HCT116 (cell line): ENCODE results near the gene GRIN3B. TPM values are rescaled to one million over a fixed set of nuclear protein-coding genes. Genes with fewer than 3 reads are reported as not detected.

Experiments used
- ATAC-seq: fragments of 200-7000 bp; cut with Tn5 transposase; 2 replicates; pipeline ENCODE4 v1.9.1; 2020; ENCODE audit warnings: mild to moderate bottlenecking, moderate library complexity
- BruUV-seq: library from RNA; stranded (reverse); fragments of 400-500 nt; replicated peaks from 2 replicates; lab custom pipeline; 2021; lab: Mats Ljungman, UMichigan
- CTCF ChIA-PET: fragments of 300-600 bp; sonication (Branson Sonifier 250); formaldehyde crosslinking; loops from one replicate; lab custom pipeline; 2021; ENCODE audit warnings: antibody characterized with exemption; lab: Charles Lee
- POLR2A ChIA-PET: fragments of 300-600, 350-600 bp; sonication (Branson Sonifier 250); formaldehyde crosslinking; loops from one replicate; lab custom pipeline; 2021; ENCODE audit warnings: antibody characterized with exemption; lab: Charles Lee
- RAD21 ChIA-PET, 2 experiments: fragments of 300-600 bp; sonication (Branson Sonifier 250); formaldehyde crosslinking; loops; one replicate each; lab custom pipeline; 2023; ENCODE audit warnings: low total read pairs in 2 of 2; ENCODE audit not compliant: uncharacterized antibody in 2 of 2, unreplicated experiment in 2 of 2, low non-redundant PET in 1 of 2; lab: Charles Lee
- DNase-seq: peaks from one replicate; pipeline ENCODE4 v3.0.0-alpha.2; 2010; ENCODE audit warnings: low read depth, low spot score
- H2AFZ ChIP-seq: fragments of 200-600 bp; shearing (Covaris generic), sonication (generic); 2 replicates; pipeline ENCODE4 v1.6.1; 2017; ENCODE audit warnings: low read depth, mixed run types, mixed read lengths, antibody characterized with exemption, low read length; ENCODE audit not compliant: poor library complexity, severe bottlenecking
- H3K27ac ChIP-seq: 2 replicates; pipeline ENCODE4 v1.5.1; 2012; ENCODE audit warnings: low read depth, low read length
- H3K27me3 ChIP-seq: fragments of 200-600 bp; sonication (generic); 2 replicates; pipeline ENCODE4 v1.6.1; 2016; ENCODE audit warnings: mixed run types, low read length, mixed read lengths; ENCODE audit not compliant: insufficient read depth
- H3K36me3 ChIP-seq, 2 experiments: fragments of 200-500 bp in 1 of 2; fragments of 200-600 bp in 1 of 2; sonication (Bioruptor generic) in 1 of 2; sonication (generic) in 1 of 2; 2 replicates each; pipeline versions ENCODE4 v1.5.1 to v1.6.1; 2014 to 2016; ENCODE audit warnings: low read length in 2 of 2, inconsistent platforms in 1 of 2, mixed read lengths in 1 of 2, mixed run types in 1 of 2; ENCODE audit not compliant: insufficient read depth in 2 of 2, control insufficient read depth in 1 of 2
- H3K4me1 ChIP-seq, 2 experiments: fragments of 200-600 bp in 1 of 2; sonication (generic) in 1 of 2; 2 replicates each; pipeline versions ENCODE4 v1.5.1 to v1.6.1; 2012 to 2017; ENCODE audit warnings: low read length in 2 of 2, inconsistent platforms in 1 of 2, mild to moderate bottlenecking in 1 of 2, mixed read lengths in 1 of 2, mixed run types in 1 of 2, moderate library complexity in 1 of 2; ENCODE audit not compliant: insufficient read depth in 2 of 2, control insufficient read depth in 1 of 2
- H3K4me2 ChIP-seq: fragments of 200-600 bp; sonication (generic); 2 replicates; pipeline ENCODE4 v1.6.1; 2017; ENCODE audit warnings: mixed run types, low read length, mixed read lengths
- H3K4me3 ChIP-seq, 2 experiments: fragments of 200-600 bp in 1 of 2; sonication (generic) in 1 of 2; replicated peaks in 1 of 2; 2 replicates each; pipeline ENCODE4 v1.5.1; 2011 to 2016; ENCODE audit warnings: low read length in 2 of 2, control low read depth in 1 of 2, low read depth in 1 of 2, mild to moderate bottlenecking in 1 of 2, mixed read lengths in 1 of 2, mixed run types in 1 of 2
- H3K79me2 ChIP-seq: fragments of 200-600 bp; sonication (generic); 2 replicates; pipeline ENCODE4 v1.6.1; 2017; ENCODE audit warnings: mild to moderate bottlenecking, mixed run types, low read length, moderate library complexity, mixed read lengths; ENCODE audit not compliant: insufficient read depth
- H3K9ac ChIP-seq: fragments of 200-600 bp; sonication (generic); 2 replicates; pipeline ENCODE4 v1.6.1; 2016; ENCODE audit warnings: low read length, mixed read lengths
- H3K9me2 ChIP-seq: fragments of 200-600 bp; sonication (generic), shearing (Covaris generic); 2 replicates; pipeline ENCODE4 v1.6.1; 2017; ENCODE audit warnings: mixed run types, mild to moderate bottlenecking, moderate library complexity; ENCODE audit not compliant: insufficient read depth
- H3K9me3 ChIP-seq, 2 experiments: fragments of 200-500 bp in 1 of 2; fragments of 200-600 bp in 1 of 2; sonication (Bioruptor generic) in 1 of 2; sonication (generic) in 1 of 2; 2 replicates each; pipeline ENCODE4 v1.6.1; 2014 to 2017; ENCODE audit warnings: low read length in 2 of 2, mixed read lengths in 2 of 2, inconsistent platforms in 1 of 2, low read depth in 1 of 2, mild to moderate bottlenecking in 1 of 2, mixed run types in 1 of 2, moderate library complexity in 1 of 2; ENCODE audit not compliant: control insufficient read depth in 1 of 2, insufficient read depth in 1 of 2
- H4K20me1 ChIP-seq: fragments of 200-600 bp; sonication (generic), shearing (Covaris generic); 2 replicates; pipeline ENCODE4 v1.6.1; 2017; ENCODE audit warnings: mixed run types, mild to moderate bottlenecking, moderate library complexity; ENCODE audit not compliant: insufficient read depth
- ATF3 ChIP-seq: IDR thresholded peaks from 2 replicates; pipeline ENCODE4 v1.6.1; 2012
- CBX3 ChIP-seq: IDR thresholded peaks from 2 replicates; pipeline ENCODE4 v1.6.1; 2012; ENCODE audit warnings: low read depth
- CTCF ChIP-seq, 3 experiments: fragments of 200-600 bp in 1 of 3; sonication (generic) in 1 of 3; IDR thresholded peaks in 2 of 3; conservative IDR thresholded peaks in 1 of 3; 2 replicates each; pipeline ENCODE4 v1.5.1; 2012 to 2017; ENCODE audit warnings: low read depth in 2 of 3, low read length in 2 of 3, antibody characterized with exemption in 1 of 3, borderline replicate concordance in 1 of 3, control low read depth in 1 of 3, mild to moderate bottlenecking in 1 of 3, mixed read lengths in 1 of 3, mixed run types in 1 of 3, moderate library complexity in 1 of 3; ENCODE audit not compliant: insufficient read depth in 1 of 3
- ELF1 ChIP-seq: IDR thresholded peaks from 2 replicates; pipeline ENCODE4 v1.6.1; 2012; ENCODE audit warnings: low read depth, borderline replicate concordance
- EZH2 ChIP-seq: fragments of 200-600 bp; sonication (generic); IDR thresholded peaks from 2 replicates; pipeline ENCODE4 v1.6.1; 2017; ENCODE audit warnings: antibody characterized with exemption, mixed run types
- FOSL1 ChIP-seq: IDR thresholded peaks from 2 replicates; pipeline ENCODE4 v1.6.1; 2012; ENCODE audit warnings: low read depth
- MAX ChIP-seq: IDR thresholded peaks from 2 replicates; pipeline ENCODE4 v1.6.1; 2012
- POLR2A ChIP-seq: IDR thresholded peaks from 2 replicates; pipeline ENCODE4 v1.7.0; 2011; ENCODE audit warnings: borderline replicate concordance; ENCODE audit not compliant: insufficient read depth, insufficient read length; ENCODE audit errors: extremely low read depth
- POLR2AphosphoS5 ChIP-seq: IDR thresholded peaks from 2 replicates; pipeline ENCODE4 v1.6.1; 2011; ENCODE audit warnings: mild to moderate bottlenecking, low read depth, low read length, moderate library complexity
- RAD21 ChIP-seq: IDR thresholded peaks from 2 replicates; pipeline ENCODE4 v1.6.1; 2012; ENCODE audit warnings: low read depth, mild to moderate bottlenecking
- REST ChIP-seq: IDR thresholded peaks from 2 replicates; pipeline ENCODE4 v1.6.1; 2012; ENCODE audit warnings: low read depth
- SIN3A ChIP-seq: IDR thresholded peaks from 2 replicates; pipeline ENCODE4 v1.6.1; 2012; ENCODE audit warnings: low read depth
- SRF ChIP-seq: IDR thresholded peaks from 2 replicates; pipeline ENCODE4 v1.6.1; 2012; ENCODE audit warnings: low read depth
- TCF7L2 ChIP-seq: IDR thresholded peaks from 2 replicates; pipeline ENCODE4 v1.7.0; 2011; ENCODE audit warnings: borderline replicate concordance, inconsistent platforms; ENCODE audit not compliant: insufficient read depth, insufficient read length; ENCODE audit errors: extremely low read depth
- YY1 ChIP-seq: IDR thresholded peaks from 2 replicates; pipeline ENCODE4 v1.6.1; 2011; ENCODE audit warnings: low read length, low read depth, moderate library complexity, mild to moderate bottlenecking; ENCODE audit not compliant: insufficient replicate concordance; ENCODE audit errors: extremely low read depth
- ZBTB33 ChIP-seq: IDR thresholded peaks from 2 replicates; pipeline ENCODE4 v1.6.1; 2011; ENCODE audit warnings: mild to moderate bottlenecking, low read length, moderate library complexity; ENCODE audit not compliant: insufficient replicate concordance; ENCODE audit errors: extremely low read depth
- ZFX ChIP-seq: fragments of 450-650 bp; IDR thresholded peaks from 2 replicates; pipeline ENCODE4 v1.6.1; 2017
- ZNF274 ChIP-seq: fragments of 200-500 bp; sonication (Bioruptor generic); IDR thresholded peaks from 2 replicates; pipeline ENCODE4 v1.6.1; 2014; ENCODE audit warnings: mild to moderate bottlenecking, low read depth, low read length, inconsistent platforms
- intact Hi-C: fragments of 100-400 bp; cut with micrococcal nuclease; formaldehyde crosslinking; loops from 2 replicates; pipeline ENCODE4 v1.10.0; 2022
- total RNA-seq: library from RNA; stranded (reverse); gene quantifications from one replicate; pipeline ENCODE4 v1.2.1, GENCODE V29; 2021; ENCODE audit not compliant: unreplicated experiment

GRIN3B gene
- total RNA-seq, 1 experiment from 2014 or later: 0.69 TPM

GRCh38 chr19:1041272-1041834 lies 41.1 kb downstream of the GRIN3B start:
- DNase-seq: no peak
- ChIA-PET RAD21 (interaction anchor here in 1 of 2 experiments (1.1 to 1.5 kb wide), 2 partner anchors 14 to 225 kb away, joined by 5 to 7 read pairs; no protein-coding TSS in a partner anchor), CTCF (interaction anchor here (1.2 kb wide), 1 partner anchor 20 kb away, joined by 4 read pairs; the partner anchor contains the start of gene RNU6-2)
- no peak overlapping the region for H2AFZ ChIP-seq
- peaks cover 14% of the 10 kb centered on the region; the same call in 1 of the 2 replicates for H3K79me2 ChIP-seq
- peak overlapping the region; percentile 84 for H3K9ac ChIP-seq
- H3K27me3 ChIP-seq: no peaks in the 10 kb centered on the region
- intact Hi-C loops: loop anchor here (2.0 kb wide), 1 partner anchor 15 kb away; the partner anchor contains the start of gene CNN2
- H3K4me1 ChIP-seq: peaks cover 36 to 79% of the 10 kb centered on the region in 2 experiments
- no peaks in the 10 kb centered on the region for H3K9me3 ChIP-seq
- ATAC-seq: no peak
- no TSS peak for BruUV-seq
- peak overlapping the region; percentile 78 for H3K27ac ChIP-seq
- TF ChIP-seq RAD21: no peak
- TF ChIP-seq EZH2: no peak
- TF ChIP-seq YY1: no peak
- TF ChIP-seq CBX3: no peak
- TF ChIP-seq ZNF274: no peak
- TF ChIP-seq ZFX: no peak
- TF ChIP-seq MAX: no peak
- TF ChIP-seq SRF: no peak
- TF ChIP-seq ZBTB33: no peak
- TF ChIP-seq TCF7L2: no peak
- no peak for TF ChIP-seq CTCF (IDR thresholded peaks at IDR 0.05 in 2 of 3, conservative IDR thresholded peaks at IDR 0.05 in 1 of 3; ENCODE audit: borderline replicate concordance in 1 of 3, insufficient read depth in 1 of 3, low read depth in 2 of 3, low read length in 2 of 3)
- TF ChIP-seq POLR2AphosphoS5: no peak
- no peak for TF ChIP-seq POLR2A
- TF ChIP-seq REST: no peak
- TF ChIP-seq ATF3: no peak
- no peak for TF ChIP-seq FOSL1
- no peak for TF ChIP-seq SIN3A
- TF ChIP-seq ELF1: no peak
- TF ChIP-seq, all 23 proteins: peak for 0
- H4K20me1 ChIP-seq: no peaks in the 10 kb centered on the region
- peak overlapping the region; percentile 88 for H3K4me2 ChIP-seq
- H3K36me3 ChIP-seq: peaks cover 4 to 14% of the 10 kb centered on the region in 2 experiments; a peak in 3 of 4 replicates
- peak overlapping the region; percentile 91 for H3K4me3 ChIP-seq
- POLR2A ChIA-PET: interaction anchor here (0.6 to 7.8 kb wide), 4 partner anchors 14 to 63 kb away, joined by 3 to 85 read pairs (median 18); partner anchors contain the start of genes CNN2 and RNU6-2
- no peaks in the 10 kb centered on the region for H3K9me2 ChIP-seq
